ENCODE data around the gene STK32B.

Gene STK32B

GRCh38 chr4:5143940-5144339 is 92.7 kb downstream of the STK32B start:
- TF ChIP-seq ZFX (IDR thresholded peaks at IDR 0.05; ENCODE audit: borderline replicate concordance): no peak
- no peak for TF ChIP-seq CTCF (IDR thresholded peaks at IDR 0.05)
- H3K27ac ChIP-seq: no peak overlapping the region

- TF ChIP-seq ZFX (IDR thresholded peaks at IDR 0.05; ENCODE audit: borderline replicate concordance) (no peak), CTCF (IDR thresholded peaks at IDR 0.05) (no peak)
- H3K27ac ChIP-seq: no peak overlapping the region
Observed at GRCh38 chr4:5144384-5144783, 93.1 kb downstream of the STK32B start.

GRCh38 chr4:5146248-5146647 is 95.0 kb downstream of the STK32B start:
- H3K27ac ChIP-seq: no peak overlapping the region
- TF ChIP-seq ZFX (IDR thresholded peaks at IDR 0.05; ENCODE audit: borderline replicate concordance): no peak
- TF ChIP-seq CTCF (IDR thresholded peaks at IDR 0.05): no peak

GRCh38 chr4:5152521-5152920 is 101.2 kb downstream of the STK32B start:
- no peak overlapping the region for H3K27ac ChIP-seq
- TF ChIP-seq ZFX (IDR thresholded peaks at IDR 0.05; ENCODE audit: borderline replicate concordance) (no peak), CTCF (IDR thresholded peaks at IDR 0.05) (no peak)

GRCh38 chr4:5156682-5157081 is 105.4 kb downstream of the STK32B start:
- no peak overlapping the region for H3K27ac ChIP-seq
- TF ChIP-seq ZFX (IDR thresholded peaks at IDR 0.05; ENCODE audit: borderline replicate concordance): no peak
- TF ChIP-seq CTCF (IDR thresholded peaks at IDR 0.05): no peak

GRCh38 chr4:5157791-5158770 is 106.8 kb downstream of the STK32B start:
- TF ChIP-seq ZFX (IDR thresholded peaks at IDR 0.05; ENCODE audit: borderline replicate concordance): no peak
- no peak overlapping the region for H3K27ac ChIP-seq

GRCh38 chr4:5158825-5159224 is 107.5 kb downstream of the STK32B start:
- H3K27ac ChIP-seq: no peak overlapping the region
- TF ChIP-seq CTCF (IDR thresholded peaks at IDR 0.05): no peak

Measured in 22Rv1 (cell line).